Measurements from ENCODE around the gene LYRM1. TPM values are rescaled to one million over a fixed set of nuclear protein-coding genes. Genes with fewer than 3 reads are reported as not detected.
A peak's percentile ranks its signal among the peaks of the same experiment; 100 is the strongest.

Gene LYRM1
- total RNA-seq, 2 donors from 2014 or later = 13.1 to 16.8 TPM

- H3K4me1 Mint-ChIP-seq = peaks cover 61% of the 10 kb centered on the region
- Histone ChIP-seq H3K9me3 (ENCODE audit: control insufficient read depth, low read length) (no peaks in the 10 kb centered on the region), H3K4me1 (ENCODE audit: control insufficient read depth, insufficient read depth, low read length) (peaks cover 34% of the 10 kb centered on the region), H3K36me3 (ENCODE audit: control insufficient read depth, insufficient read depth, low read length) (peaks cover 5% of the 10 kb centered on the region), H3K9ac (ENCODE audit: extremely low read depth, low read length, poor library complexity, severe bottlenecking) (no peak overlapping the region), H3K27ac (ENCODE audit: low read depth, low read length) (no peak overlapping the region), H3K27me3 (ENCODE audit: control insufficient read depth, insufficient read depth, low read length, poor library complexity, severe bottlenecking) (no peaks in the 10 kb centered on the region), H3K4me3 (ENCODE audit: low read length) (no peak overlapping the region)
- peaks cover 7% of the 10 kb centered on the region for H3K36me3 Mint-ChIP-seq (ENCODE audit: low read depth)
- H3K9me3 Mint-ChIP-seq = no peaks in the 10 kb centered on the region
- TF ChIP-seq, protein P1, sequence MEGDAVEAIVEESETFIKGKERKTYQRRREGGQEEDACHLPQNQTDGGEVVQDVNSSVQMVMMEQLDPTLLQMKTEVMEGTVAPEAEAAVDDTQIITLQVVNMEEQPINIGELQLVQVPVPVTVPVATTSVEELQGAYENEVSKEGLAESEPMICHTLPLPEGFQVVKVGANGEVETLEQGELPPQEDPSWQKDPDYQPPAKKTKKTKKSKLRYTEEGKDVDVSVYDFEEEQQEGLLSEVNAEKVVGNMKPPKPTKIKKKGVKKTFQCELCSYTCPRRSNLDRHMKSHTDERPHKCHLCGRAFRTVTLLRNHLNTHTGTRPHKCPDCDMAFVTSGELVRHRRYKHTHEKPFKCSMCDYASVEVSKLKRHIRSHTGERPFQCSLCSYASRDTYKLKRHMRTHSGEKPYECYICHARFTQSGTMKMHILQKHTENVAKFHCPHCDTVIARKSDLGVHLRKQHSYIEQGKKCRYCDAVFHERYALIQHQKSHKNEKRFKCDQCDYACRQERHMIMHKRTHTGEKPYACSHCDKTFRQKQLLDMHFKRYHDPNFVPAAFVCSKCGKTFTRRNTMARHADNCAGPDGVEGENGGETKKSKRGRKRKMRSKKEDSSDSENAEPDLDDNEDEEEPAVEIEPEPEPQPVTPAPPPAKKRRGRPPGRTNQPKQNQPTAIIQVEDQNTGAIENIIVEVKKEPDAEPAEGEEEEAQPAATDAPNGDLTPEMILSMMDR (conservative IDR thresholded peaks at IDR 0.05) = no peak
- no peaks in the 10 kb centered on the region for H3K27me3 Mint-ChIP-seq (ENCODE audit: insufficient read depth)
- 90 to 94% methylated on average over 1 to 4 of the region's 4 CpGs for WGBS, 2 experiments (ENCODE audit: insufficient coverage in 1 of 2, insufficient read length in 1 of 2)
- no peak for DNase-seq
- no peak overlapping the region for H3K27ac Mint-ChIP-seq
- H3K4me3 Mint-ChIP-seq = no peak overlapping the region
Observed at GRCh38 chr16:20874088-20874581, 26.4 kb upstream of the LYRM1 start.

DNA sequence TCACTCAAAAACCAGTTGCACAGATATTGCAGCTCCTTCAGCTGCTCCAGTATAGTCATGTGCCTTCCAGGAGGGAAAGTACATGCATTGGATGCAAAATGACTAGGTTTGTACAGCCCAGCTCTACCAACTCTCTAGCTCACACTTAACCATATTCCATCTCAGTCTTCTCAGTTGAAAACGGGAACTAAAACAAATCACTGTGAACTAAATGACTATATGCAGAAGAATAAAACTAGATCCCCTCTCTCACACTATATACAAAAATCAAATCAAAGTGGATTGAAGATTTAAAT lies 25.3 kb upstream of the LYRM1 start:
- no peaks in the 10 kb centered on the region for H3K27me3 ChIP-seq (ENCODE audit: control insufficient read depth, insufficient read depth, low read length, poor library complexity, severe bottlenecking)
- TF ChIP-seq, protein P1 (conservative IDR thresholded peaks at IDR 0.05) = no peak
- no peak overlapping the region for H3K4me3 ChIP-seq (ENCODE audit: low read length)
- no peaks in the 10 kb centered on the region for H3K9me3 Mint-ChIP-seq
- no peak for DNase-seq
- peaks cover 59% of the 10 kb centered on the region for H3K4me1 Mint-ChIP-seq
- no peaks in the 10 kb centered on the region for H3K27me3 Mint-ChIP-seq (ENCODE audit: insufficient read depth)
- peaks cover 5% of the 10 kb centered on the region for H3K36me3 ChIP-seq (ENCODE audit: control insufficient read depth, insufficient read depth, low read length)
- H3K27ac ChIP-seq (ENCODE audit: low read depth, low read length) = no peak overlapping the region
- no peak overlapping the region for H3K4me3 Mint-ChIP-seq
- H3K36me3 Mint-ChIP-seq (ENCODE audit: low read depth) = peaks cover 7% of the 10 kb centered on the region
- no peak overlapping the region for H3K27ac Mint-ChIP-seq
- 100% methylated on average over 1 of the region's 1 CpG; no CpG with 5 or more reads in 1 of the 2 experiments for WGBS, 2 experiments (ENCODE audit: insufficient coverage in 1 of 2, insufficient read length in 1 of 2)
- no peaks in the 10 kb centered on the region for H3K9me3 ChIP-seq (ENCODE audit: control insufficient read depth, low read length)
- no peak overlapping the region for H3K9ac ChIP-seq (ENCODE audit: extremely low read depth, low read length, poor library complexity, severe bottlenecking)
- H3K4me1 ChIP-seq (ENCODE audit: control insufficient read depth, insufficient read depth, low read length) = peaks cover 30% of the 10 kb centered on the region

GRCh38 chr16:20878682-20879147 lies 21.9 kb upstream of the LYRM1 start:
- Histone ChIP-seq H3K27me3 (ENCODE audit: control insufficient read depth, insufficient read depth, low read length, poor library complexity, severe bottlenecking) (no peaks in the 10 kb centered on the region), H3K9me3 (ENCODE audit: control insufficient read depth, low read length) (no peaks in the 10 kb centered on the region), H3K27ac (ENCODE audit: low read depth, low read length) (no peak overlapping the region), H3K4me1 (ENCODE audit: control insufficient read depth, insufficient read depth, low read length) (peaks cover 13% of the 10 kb centered on the region), H3K36me3 (ENCODE audit: control insufficient read depth, insufficient read depth, low read length) (peaks cover 5% of the 10 kb centered on the region), H3K4me3 (ENCODE audit: low read length) (no peak overlapping the region), H3K9ac (ENCODE audit: extremely low read depth, low read length, poor library complexity, severe bottlenecking) (no peak overlapping the region)
- H3K4me1 Mint-ChIP-seq = peaks cover 32% of the 10 kb centered on the region
- TF ChIP-seq, protein P1 (conservative IDR thresholded peaks at IDR 0.05) = no peak
- H3K27ac Mint-ChIP-seq = peak overlapping the region; percentile 68
- H3K4me3 Mint-ChIP-seq = no peak overlapping the region
- no peaks in the 10 kb centered on the region for H3K27me3 Mint-ChIP-seq (ENCODE audit: insufficient read depth)
- H3K9me3 Mint-ChIP-seq = no peaks in the 10 kb centered on the region
- no peak for DNase-seq
- peaks cover 13% of the 10 kb centered on the region for H3K36me3 Mint-ChIP-seq (ENCODE audit: low read depth)
- WGBS, 2 experiments (ENCODE audit: insufficient coverage in 1 of 2, insufficient read length in 1 of 2) = 80 to 81% methylated on average over 4 to 5 of the region's 5 CpGs

All from endodermal cell (in vitro differentiated cells).